Stimulated activated CD8-positive, alpha-beta memory T cell treated with anti-CD3 and anti-CD28 coated beads, Interleukin-12 subunit alpha, Interleukin-12 subunit beta, amount 100 ng/mL, for 4 hours (primary cell): ENCODE measurements around the gene GGCT.
"Not testable (repeated sequence)": the region's sequence is repeated elsewhere in the genome, so short reads cannot be mapped to it uniquely, and the experiment has no call there.

Experiments
- DNase-seq: peaks from one replicate; pipeline ENCODE4 v3.0.0-alpha.2; 2020; ENCODE audit warnings: low read depth

The GGCT gene, protein sequence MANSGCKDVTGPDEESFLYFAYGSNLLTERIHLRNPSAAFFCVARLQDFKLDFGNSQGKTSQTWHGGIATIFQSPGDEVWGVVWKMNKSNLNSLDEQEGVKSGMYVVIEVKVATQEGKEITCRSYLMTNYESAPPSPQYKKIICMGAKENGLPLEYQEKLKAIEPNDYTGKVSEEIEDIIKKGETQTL

DNA sequence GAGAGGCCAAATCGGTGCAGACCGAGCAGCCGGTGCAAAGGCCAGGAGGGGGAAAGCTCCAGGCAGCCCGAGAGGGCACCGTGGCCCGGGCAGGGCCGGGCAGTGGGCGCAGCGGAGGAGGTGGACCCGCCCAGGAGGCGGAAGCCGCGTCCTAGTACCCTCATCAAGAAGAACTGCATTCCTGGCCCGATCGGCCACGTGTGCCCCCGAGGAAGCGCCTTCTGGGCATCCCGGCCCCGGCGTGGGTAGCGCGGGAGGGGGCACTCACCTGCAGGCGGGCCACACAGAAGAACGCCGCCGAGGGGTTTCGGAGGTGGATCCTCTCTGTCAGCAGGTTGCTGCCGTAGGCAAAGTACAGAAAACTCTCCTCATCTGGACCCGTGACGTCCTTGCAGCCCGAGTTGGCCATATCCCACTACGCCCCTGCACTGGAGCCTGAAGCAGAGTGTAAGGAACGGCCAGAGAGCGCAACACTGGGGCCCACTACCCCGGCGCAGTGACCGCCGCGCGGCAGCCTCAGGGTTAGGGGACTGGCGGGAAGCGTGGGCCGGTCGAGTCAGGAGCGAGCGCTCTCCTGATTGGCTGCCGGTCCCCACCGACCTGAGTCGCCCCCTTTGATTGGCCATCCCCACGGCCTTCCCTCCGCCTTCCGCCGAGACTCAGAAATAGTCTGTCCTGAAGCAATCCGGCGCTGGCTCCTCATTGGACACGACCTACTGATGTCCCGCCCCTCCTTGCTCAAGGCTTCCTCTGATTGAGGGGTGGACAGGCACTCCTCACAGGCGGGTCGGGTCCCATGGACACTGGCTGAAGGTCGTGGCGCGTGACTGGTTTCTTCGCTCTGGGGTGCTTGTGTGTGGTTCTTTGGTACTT, at the start of gene GGCT:
Gene GGCT (minus strand): TSS at position 529 of the 873 bp plus-strand sequence. CDS start 120 bp downstream, at position 409.
- DNase-seq: peak; percentile 91

DNA sequence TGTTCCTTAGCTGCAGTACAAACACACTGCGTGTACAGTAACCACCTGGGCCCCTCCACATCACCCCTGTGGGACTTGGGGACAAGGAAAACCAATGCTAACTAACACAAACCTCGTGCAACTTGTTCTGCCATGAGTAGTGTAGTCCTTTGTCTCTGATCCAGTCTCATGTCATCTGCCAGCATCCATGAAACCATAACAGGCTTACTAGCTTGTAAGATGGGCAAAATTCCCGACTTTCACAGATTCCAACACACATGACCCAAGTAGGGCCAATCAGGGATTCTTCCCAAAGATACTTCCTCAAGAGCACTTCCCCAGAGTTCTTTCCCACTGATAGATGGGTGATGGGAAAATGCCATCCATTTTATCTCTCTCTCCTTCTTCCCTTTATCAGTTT, 48.9 kb upstream of the GGCT start:
- no peak for DNase-seq

DNA sequence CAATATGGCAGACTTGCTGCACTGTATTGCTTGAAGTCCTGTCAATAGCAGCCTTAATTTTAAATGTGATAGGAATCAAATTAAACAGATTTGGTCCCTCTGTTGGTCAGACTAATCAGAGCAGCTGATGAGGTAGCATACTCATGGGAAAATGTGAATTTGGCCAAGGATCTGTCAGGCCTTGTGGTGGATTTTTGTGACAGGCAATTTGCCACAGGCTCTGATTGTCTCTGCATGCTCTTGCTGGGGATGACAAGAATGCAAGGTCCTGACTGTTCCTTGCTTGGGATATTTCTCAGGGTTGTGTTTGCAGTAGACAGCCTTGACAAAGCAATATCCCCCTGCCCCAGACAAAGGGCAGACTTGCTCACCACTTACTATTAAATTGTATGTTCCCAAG, 48.5 kb upstream of the GGCT start:
- no peak for DNase-seq

DNA sequence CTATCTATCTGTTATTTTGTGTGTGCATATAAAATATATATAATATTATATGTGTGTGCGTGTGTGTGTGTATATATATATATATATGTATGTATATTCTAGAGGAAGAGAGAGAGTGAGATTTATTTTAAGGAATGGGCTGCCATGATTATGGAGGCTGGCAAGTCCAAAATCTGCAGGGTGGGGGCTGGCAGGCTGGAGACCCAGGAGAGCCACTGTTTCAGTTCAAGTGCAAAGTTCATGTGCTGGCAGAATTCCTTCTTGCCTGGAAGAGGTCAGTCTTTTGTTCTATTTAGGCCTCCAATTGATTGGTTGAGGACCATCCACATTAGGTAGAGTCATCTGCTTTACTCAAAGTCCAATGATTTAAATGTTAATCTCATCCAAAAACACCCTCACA, 47.7 kb upstream of the GGCT start:
- DNase-seq: no peak

DNA sequence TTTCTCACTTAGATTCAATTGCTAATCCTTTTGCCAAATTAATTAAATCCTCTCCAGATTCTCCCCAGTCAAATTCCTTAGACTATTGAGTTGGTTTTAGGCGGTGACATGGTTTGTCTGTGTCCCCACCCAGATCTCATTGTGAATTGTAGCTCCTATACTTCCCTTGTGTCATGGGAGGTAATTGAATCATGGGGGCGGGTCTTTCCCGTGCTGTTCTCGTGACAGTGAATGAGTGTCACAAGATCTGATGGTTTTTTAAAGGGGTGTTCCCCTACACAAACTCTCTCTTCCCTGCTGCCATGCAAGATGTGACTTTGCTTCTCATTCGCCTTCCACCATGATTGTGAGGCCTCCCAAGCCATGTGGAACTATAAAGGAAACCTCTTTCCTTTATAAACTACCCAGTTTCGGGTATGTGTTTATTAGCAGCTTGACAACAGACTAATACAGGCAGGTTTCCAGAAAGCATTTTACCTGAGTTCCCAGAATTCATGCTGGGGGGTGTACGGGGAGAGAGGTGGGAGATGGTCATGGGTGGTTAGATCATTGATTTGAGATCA, 45.4 kb upstream of the GGCT start:
- DNase-seq: no peak

DNA sequence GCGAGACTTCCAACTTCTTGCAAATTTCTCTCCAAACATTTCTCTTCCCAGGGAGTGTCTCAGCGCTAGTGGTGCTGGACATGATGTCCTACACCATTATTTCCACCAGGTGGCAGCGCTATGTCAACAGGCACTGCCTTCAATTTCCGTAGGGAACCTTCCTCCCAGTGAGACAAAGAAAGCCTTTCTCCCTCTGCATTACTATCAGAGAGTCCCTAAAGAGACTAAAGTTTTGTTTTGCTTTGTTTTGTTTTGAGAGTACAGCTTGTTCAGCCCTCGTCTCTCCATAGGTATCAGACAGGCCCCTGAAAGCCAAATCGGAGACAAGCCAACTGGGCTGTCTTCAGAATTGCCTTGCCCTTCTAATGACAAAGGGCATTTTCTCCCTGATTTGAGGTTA, 44.2 kb upstream of the GGCT start:
- DNase-seq: no peak

DNA sequence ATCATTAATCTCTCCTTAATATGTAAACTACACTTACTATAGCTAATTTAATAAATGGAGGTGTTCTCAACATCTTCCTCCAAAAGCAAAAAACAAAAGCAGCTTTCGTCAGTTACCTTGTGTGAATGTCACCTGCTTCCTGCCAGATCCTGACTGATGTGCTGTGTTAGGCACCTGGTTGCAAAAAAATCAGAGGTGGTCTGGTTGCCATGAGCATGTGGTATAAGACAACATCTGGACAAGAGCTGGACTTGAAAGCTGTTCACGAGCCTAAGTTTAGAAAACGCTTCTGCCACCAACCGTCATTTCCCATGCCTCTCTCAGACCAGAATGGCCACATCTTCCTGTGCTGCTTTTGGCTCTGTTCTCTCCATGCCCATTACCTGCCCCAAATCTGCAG, 42.0 kb upstream of the GGCT start:
- DNase-seq: no peak

DNA sequence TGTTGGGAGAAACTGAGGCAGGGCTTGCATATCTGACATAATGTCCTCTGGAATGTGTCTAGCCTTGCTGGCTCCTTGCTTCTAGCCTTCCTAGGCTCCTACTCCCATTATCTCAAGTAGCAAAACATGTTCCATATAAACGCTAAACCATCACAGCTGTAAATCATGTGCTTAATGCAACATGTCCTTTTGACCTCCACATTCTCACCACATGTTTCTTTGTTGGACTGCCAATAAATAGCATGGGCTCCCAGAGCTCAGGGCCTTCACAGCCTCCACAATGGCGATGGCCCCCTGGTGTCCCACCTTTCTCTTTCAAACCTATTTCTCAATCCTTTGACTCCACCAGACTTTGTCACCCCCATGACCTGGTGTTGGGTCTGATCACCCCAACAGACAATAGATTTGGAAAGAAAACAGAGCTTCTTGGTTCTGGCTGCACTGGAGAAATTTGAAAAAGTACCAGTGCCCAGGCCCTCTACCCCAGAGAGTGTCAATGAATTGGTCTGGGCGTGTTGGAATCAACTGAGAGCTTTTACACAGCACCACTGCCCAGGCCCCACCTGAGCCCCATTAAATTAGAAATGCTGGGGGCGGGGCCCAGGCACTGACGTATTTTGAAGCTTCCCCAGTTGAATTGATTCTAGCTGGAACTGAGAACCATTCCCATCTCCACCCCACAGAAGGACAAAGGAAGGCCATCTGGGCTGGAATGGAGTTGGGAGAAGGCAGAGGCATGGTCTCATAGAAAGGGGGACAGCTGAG, 41.3 kb upstream of the GGCT start:
- no peak for DNase-seq

DNA sequence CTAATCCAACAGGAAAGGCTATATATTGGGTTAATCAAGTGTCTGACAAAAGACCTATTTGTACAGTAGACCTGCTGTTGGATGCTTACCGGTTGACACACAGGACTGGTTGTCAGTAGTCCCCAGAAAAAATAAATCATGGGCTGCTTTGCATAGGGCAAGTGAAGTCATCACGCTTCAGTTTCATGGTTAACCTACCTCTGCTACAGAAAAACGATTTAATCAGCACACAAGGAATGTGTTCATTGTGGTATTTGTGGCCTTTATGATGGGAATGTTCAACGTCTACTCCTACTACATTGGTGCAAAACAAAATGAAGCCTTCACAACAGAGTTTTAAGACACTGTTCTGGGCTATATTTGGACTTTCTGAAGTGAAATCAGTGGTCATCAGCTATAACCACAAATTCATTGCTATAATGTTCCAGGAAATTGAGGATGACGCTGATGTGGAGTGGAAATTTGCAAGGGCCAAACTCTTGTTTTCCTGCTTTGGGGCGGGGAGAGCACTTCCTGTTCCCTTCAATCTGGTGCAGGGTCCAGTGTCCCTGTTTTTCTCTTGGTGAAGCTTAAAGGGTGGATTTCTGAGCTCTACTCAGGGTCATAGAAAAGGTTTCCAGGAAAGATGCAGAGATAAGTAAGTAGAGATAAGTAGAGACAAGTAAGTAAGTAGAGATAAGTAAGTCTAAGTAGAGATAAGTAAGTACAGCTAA, 39.3 kb upstream of the GGCT start:
- no peak for DNase-seq

DNA sequence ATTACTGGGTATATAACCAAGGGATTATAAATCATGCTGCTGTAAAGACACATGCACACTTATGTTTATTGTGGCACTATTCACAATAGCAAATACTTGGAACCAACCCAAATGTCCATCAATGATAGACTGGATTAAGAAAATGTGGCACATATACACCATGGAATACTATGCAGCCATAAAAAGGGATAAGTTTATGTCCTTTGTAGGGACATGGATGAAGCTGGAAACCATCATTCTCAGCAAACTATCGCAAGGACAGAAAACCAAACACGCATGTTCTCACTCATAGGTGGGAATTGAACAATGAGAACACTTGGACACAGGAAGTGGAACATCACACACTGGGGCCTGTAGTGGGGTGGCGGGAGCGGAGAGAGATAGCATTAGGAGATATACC, 38.5 kb upstream of the GGCT start:
- DNase-seq: not testable (repeated sequence)

DNA sequence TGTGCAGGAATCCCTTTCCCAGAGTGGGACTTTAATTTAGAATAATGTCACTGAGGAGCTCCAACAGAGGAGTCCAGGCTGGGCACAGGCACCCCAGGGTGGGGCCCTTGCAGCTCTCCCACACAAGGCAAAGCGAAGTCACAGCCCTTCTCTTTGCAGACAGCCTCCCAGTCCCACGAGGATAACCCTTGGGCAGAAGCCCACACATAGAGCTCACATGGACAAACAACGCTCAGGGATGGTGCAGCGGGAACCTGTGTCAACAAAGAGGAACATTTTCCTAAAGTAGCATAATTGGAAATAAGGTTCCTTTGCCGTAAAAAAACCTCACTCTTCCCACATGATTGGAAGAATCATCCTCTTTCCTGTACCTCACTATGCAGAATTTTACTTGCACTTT, 29.3 kb upstream of the GGCT start:
- DNase-seq: no peak

DNA sequence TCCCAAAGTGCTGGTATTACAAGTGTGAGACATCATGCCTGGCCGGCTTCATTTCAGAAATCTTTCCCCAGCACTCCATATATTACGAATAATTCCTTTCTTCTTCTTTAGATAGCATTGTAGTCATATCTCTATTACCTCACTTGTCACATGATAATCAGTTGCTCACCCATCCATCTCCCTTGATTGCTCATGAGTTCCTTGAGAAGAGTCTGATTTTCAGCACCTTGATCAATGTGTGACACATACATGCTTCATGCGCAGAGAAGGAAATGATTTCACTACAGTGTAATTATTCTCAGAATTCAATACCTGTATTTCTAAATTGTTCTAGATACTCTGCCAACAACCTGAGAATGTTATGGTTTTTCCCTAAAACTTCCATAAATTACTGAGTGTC, 26.7 kb upstream of the GGCT start:
- DNase-seq: no peak

DNA sequence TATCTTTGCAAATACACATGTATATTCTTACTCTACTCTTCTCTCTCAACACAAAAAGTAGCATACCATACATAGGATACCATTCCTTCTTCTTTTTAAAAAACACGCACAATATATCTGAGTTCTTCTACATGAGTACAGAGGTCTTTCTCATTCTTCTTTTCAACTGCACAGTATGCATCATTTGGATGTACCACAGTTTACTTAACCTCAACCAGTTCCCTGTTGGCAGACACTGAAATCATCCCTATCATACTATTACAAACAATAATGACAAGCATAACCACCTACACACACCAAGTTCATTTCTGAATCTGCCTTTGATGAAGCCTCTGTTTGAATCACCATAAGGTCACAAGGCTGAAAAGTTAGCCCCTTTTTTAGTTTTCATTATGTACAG, 25.7 kb upstream of the GGCT start:
- DNase-seq: no peak

DNA sequence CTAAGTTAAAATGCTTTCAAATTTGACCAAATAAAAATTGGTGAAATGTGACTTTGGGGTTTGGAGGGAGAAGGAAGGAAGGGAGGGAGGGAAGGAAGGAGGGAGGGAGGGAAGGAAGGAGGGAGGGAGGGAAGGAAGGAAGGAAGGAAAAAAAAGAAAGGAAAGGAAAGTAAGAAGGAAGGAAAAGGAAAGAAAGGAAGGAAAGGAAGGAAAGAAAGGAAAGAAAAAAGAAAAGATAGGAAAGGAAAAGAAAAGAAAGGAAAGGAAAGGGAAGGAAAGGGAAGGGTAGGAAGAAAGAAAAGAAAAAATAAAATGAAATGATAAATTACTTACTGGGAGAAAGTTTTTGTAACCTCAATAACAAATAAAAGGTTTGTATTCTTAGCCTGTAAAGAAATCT, 24.1 kb upstream of the GGCT start:
- no peak for DNase-seq

DNA sequence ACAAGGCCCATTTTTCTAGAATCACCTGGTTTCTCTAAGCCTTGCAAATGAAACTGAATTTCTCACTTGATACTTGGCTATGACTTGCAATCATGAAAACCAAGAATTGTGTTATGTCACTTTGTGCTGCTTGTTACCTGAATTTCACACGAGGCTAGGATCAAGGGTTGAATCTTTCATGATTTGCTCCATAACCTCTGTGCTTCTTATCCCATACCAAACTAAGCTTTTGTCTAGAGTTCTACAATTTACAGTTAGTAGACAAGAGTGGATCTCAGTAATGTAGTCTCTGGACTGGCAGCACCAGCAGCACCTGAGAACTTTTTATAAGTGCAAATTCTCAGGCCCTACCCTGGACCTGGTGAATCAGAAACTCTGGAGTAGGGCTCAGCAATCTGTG, 22.7 kb upstream of the GGCT start:
- DNase-seq: not testable (repeated sequence)

DNA sequence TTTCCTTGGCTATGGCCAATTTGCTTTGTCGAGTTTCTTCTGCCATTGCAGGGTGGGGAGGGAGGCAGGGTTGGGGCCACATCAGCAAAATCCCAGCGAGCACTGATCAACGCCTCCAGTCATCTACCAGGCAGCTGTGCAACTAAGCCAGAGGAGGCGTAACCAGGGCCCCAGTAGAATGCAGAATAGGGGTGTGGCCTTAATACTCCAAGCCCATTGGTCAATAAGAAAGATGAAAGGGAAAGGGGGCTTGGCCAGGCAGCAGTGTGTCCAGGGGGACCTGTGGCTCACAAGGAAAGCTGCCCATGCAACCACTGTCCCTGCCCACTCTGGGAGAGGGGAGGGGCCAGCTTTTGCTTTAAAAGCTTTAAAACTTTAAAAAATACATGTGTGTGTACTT, 21.5 kb upstream of the GGCT start:
- DNase-seq: no peak

DNA sequence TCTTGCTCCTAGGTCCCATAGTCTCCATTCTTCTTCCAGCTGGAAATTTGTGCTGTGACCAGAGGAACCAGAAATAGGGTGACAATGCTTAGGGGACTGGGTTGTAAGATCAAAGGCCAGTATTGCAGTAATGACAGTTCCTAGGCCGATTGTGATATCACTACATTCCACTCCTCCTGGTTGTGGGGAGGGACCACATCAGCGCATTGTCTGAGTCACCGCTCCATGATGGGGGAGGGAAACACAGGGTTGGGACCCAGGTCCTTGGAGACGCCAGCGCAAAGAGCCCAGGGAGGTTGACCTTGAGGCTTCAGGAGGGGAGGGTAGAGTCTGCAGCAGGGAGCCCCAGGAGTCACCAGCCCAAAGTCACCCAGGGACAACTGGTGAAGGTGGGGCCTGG, 20.8 kb upstream of the GGCT start:
- no peak for DNase-seq

DNA sequence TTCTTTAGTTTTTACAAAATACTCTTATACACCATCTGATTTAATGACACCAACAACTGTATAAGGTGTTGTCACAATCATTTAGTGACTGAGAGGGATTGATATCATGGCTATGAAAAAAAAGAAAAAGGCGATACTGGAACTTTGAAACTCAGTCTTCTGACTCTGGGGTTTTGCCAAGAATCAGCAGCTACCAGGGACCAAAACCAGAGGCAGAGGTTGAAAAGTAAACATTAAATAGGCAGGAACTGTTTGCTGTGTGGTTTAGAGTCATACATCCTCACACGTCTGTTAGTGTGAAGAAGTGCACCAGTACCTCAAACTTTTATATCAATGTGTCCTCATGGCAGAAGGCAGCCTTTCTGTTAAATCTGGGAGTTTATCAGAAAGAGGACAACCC, 19.9 kb upstream of the GGCT start:
- DNase-seq: no peak

DNA sequence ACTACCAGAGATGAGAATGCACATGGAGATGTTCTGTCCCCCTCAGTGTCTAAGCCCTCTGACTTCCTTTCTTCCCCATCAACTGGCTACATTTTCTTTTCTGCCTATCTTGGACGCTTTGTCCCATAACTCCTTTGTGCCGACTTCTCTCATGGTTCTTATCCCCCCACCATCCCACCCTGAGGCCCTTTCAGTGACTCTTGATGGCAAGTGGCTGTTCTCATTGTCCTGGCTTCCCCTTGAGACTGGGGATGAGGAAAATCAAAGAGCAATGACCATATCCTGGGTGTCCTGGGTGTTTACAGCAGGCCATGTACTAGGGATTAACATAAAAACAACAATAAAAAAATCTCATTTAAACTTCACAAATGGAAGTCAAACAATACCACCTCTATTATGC, 18.8 kb upstream of the GGCT start:
- DNase-seq: no peak

DNA sequence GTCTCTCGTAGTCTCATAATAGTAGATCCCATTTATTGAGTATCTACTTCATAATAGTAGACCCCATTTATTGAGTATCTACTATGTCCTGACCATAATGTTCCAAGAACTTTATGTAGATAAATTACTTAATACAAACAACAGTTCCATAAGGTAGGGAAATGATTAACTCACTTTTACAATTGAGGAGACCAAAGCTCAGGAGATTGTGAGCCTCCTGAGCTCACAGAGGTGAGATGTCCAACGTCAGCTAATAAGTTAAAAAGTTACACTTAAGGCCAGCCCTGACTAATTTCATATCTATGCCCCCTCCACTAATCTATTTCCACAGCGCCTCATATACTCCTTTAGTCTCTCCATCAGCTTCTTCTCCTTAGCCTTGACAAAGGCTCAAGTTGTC, 17.5 kb upstream of the GGCT start:
- DNase-seq: no peak

DNA sequence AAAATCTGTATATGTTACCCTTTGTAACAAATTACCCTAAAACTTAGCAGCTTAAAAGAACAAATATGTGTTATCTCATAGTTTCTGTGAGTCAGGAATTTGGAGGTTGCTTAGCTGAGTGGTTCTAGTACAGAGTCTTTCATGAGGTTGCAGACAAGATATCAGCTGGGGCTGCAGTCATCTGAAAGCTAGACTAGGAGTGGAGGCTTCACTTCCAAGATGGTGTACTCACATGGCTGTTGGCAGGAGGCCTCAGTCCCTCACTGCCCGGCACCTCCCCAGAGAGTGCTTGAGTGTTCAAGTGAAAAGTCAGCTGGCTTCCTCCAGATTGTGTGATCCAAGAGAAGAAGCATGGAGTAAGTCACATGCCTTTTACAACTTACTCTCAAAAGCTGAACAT, 16.9 kb upstream of the GGCT start:
- DNase-seq: no peak

DNA sequence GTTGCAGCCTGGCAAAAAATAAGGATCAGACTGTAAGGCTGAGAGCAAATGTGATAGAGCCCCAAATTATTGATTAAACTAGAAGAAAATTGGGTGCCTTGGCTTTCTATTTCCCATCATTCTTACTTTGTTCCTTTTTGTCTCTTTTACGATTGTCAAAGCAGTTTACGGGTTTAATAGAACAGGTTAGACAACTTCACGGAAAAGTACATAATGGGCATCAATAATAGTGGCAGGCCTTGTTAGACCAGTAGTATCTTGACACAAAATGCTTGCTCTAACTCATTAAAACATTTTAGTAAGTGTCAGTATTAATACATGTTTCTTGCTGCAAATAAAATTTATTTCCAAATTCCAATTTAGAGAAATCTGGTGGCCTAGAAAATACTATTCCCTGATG, 14.5 kb upstream of the GGCT start:
- DNase-seq: no peak
